ENCODE data around the gene PDE10A.
"Not testable (repeated sequence)": the region's sequence is repeated elsewhere in the genome, so short reads cannot be mapped to it uniquely, and the experiment has no call there.

- TF ChIP-seq POLR2A (IDR thresholded peaks at IDR 0.05; ENCODE audit: extremely low read depth, insufficient read length); MAX (IDR thresholded peaks at IDR 0.05; ENCODE audit: low read depth, low read length): not testable (repeated sequence)
Measured at GRCh38 chr6:165618891-165619290, 44.1 kb downstream of the PDE10A start.

Data from NB4 (cell line).